ENCODE measurements around the gene PEPD. TPM values are rescaled to one million over a fixed set of nuclear protein-coding genes. Genes with fewer than 3 reads are reported as not detected.

Gene PEPD
- total and polyA plus RNA-seq, 7 experiments from 2014 or later = 21.9 to 126 (median 24.6) TPM

- intact Hi-C loops (cut with micrococcal nuclease) = no loop called here
- ChIA-PET POLR2A (no interaction called here), CTCF (no interaction called here)
- H3K27ac ChIP-seq (ENCODE audit: low read depth, low read length) = no peak overlapping the region
- H3K4me1 Mint-ChIP-seq = peaks cover 0 to 9% (median 0%) of the 10 kb centered on the region in 7 donors
- no peaks in the 10 kb centered on the region for H3K4me1 ChIP-seq (ENCODE audit: control insufficient read depth in 2 of 2, insufficient read depth in 2 of 2, low read length in 2 of 2)
- no peaks in the 10 kb centered on the region for H3K27me3 Mint-ChIP-seq
- no peak overlapping the region for H3K4me3 ChIP-seq (ENCODE audit: low read length)
- no peak overlapping the region for H3K4me3 Mint-ChIP-seq
- H3K9me3 ChIP-seq (ENCODE audit: control insufficient read depth in 2 of 3, low read length in 3 of 3) = no peaks in the 10 kb centered on the region
- peaks cover 0 to 33% (median 4%) of the 10 kb centered on the region in 5 donors for H3K36me3 Mint-ChIP-seq
- no peaks in the 10 kb centered on the region for H3K27me3 ChIP-seq (ENCODE audit: control insufficient read depth in 2 of 2, insufficient read depth in 2 of 2, low read length in 2 of 2)
- ATAC-seq (no peak), DNase-seq (no peak)
- peaks cover 0 to 6% (median 0%) of the 10 kb centered on the region in 11 donors for H3K9me3 Mint-ChIP-seq
- H3K27ac Mint-ChIP-seq = no peak overlapping the region
- peaks cover 0 to 39% (median 3%) of the 10 kb centered on the region in 3 experiments for H3K36me3 ChIP-seq (ENCODE audit: control insufficient read depth in 2 of 3, insufficient read depth in 3 of 3, low read length in 3 of 3)
These were observed 19.8 kb downstream of the PEPD start for GRCh38 chr19:33501693-33502356.

GRCh38 chr19:33500991-33501390 is 20.6 kb downstream of the PEPD start:
- Histone ChIP-seq H3K4me1 (ENCODE audit: control insufficient read depth in 2 of 2, insufficient read depth in 2 of 2, low read length in 2 of 2) (no peaks in the 10 kb centered on the region), H3K4me3 (ENCODE audit: low read length) (no peak overlapping the region), H3K9me3 (ENCODE audit: control insufficient read depth in 2 of 3, low read length in 3 of 3) (no peaks in the 10 kb centered on the region), H3K36me3 (ENCODE audit: control insufficient read depth in 2 of 3, insufficient read depth in 3 of 3, low read length in 3 of 3) (peaks cover 0 to 46% (median 3%) of the 10 kb centered on the region in 3 experiments), H3K27me3 (ENCODE audit: control insufficient read depth in 2 of 2, insufficient read depth in 2 of 2, low read length in 2 of 2) (no peaks in the 10 kb centered on the region), H3K27ac (ENCODE audit: low read depth, low read length) (no peak overlapping the region)
- DNase-seq = no peak
- Mint-ChIP-seq H3K9me3 (peaks cover 0 to under 1% (median 0%) of the 10 kb centered on the region in 11 donors), H3K27me3 (no peaks in the 10 kb centered on the region), H3K27ac (peak overlapping the region in 1 of 9 donors; percentile 36), H3K4me3 (no peak overlapping the region), H3K36me3 (peaks cover 0 to 35% (median 4%) of the 10 kb centered on the region in 5 donors), H3K4me1 (peaks cover 0 to 4% (median 0%) of the 10 kb centered on the region in 7 donors)
- no peak for ATAC-seq
- intact Hi-C loops (cut with micrococcal nuclease) = no loop called here
- ChIA-PET CTCF (no interaction called here), POLR2A (no interaction called here)

DNA sequence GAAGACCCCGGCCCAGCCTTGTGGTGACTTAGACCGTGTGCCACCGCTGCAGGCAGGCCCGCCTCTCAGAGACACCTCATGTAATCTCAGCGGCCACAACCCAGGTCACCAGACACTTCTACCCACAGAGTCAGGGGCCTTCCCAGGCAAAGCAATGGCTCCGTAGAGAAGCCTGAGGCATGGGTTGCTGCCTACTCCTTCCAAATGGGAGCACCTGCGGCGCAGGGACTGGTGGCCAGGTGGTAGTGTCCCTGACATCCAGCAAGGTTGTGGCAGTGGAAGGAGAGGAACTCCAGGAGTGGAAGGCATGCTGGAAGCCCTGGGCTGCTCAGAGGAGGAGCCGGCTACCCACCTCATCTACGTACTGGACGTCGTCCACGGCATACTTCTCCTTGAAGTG is 21.0 kb downstream of the PEPD start:
- Histone ChIP-seq H3K27ac (ENCODE audit: low read depth, low read length) (no peak overlapping the region), H3K27me3 (ENCODE audit: control insufficient read depth in 2 of 2, insufficient read depth in 2 of 2, low read length in 2 of 2) (no peaks in the 10 kb centered on the region), H3K9me3 (ENCODE audit: control insufficient read depth in 2 of 3, low read length in 3 of 3) (no peaks in the 10 kb centered on the region), H3K4me3 (ENCODE audit: low read length) (no peak overlapping the region), H3K4me1 (ENCODE audit: control insufficient read depth in 2 of 2, insufficient read depth in 2 of 2, low read length in 2 of 2) (no peaks in the 10 kb centered on the region), H3K36me3 (ENCODE audit: control insufficient read depth in 2 of 3, insufficient read depth in 3 of 3, low read length in 3 of 3) (peaks cover 0 to 47% (median 3%) of the 10 kb centered on the region in 3 experiments)
- H3K9me3 Mint-ChIP-seq = no peaks in the 10 kb centered on the region
- ATAC-seq = no peak
- H3K4me3 Mint-ChIP-seq = no peak overlapping the region
- intact Hi-C loops (cut with micrococcal nuclease) = no loop called here
- peaks cover 0 to 3% (median 0%) of the 10 kb centered on the region in 7 donors for H3K4me1 Mint-ChIP-seq
- H3K27me3 Mint-ChIP-seq = no peaks in the 10 kb centered on the region
- CTCF ChIA-PET = no interaction called here
- H3K36me3 Mint-ChIP-seq = peaks cover 0 to 33% (median 4%) of the 10 kb centered on the region in 5 donors
- DNase-seq = no peak
- POLR2A ChIA-PET = no interaction called here
- H3K27ac Mint-ChIP-seq = peak overlapping the region in 1 of 9 donors; percentile 41

DNA sequence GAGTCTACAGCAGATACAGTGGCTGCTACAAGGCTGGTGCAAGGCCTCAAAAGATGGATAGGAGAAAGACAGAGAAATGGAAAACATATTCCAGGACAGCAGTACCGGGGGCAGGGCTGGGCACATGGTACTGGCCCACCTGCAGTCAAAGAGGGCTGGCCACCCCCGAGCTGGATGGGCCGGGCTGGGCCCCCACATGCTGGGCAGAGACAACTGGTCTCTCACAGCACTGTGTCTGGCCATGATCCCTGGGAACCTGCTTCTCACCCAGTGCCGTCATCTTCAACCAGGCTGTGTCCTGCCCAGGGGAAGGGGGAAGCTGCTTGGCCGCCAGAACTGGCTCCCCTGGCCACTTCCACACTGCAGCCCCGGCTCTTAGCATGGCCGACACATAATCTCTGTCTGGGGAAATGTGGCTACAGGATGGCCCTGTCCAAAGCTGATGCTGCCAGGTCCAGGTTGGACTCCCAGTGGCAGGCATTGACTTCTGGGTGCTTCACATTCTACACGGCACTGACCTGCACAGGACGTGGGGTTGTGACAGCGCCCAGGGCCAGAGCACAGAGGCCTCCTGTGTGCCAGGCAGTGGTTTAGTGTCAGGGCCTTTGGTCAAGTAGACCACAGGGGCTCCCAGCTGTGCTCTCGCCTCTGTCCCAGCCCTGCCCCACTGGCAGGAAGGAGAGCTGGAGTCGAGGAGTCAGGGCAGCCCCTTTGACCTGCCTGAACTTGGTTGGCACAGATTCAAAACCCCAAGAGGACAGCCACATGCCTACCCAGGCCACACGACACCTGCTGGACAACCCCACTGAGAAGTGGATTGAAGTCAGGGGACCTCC is 21.7 kb downstream of the PEPD start:
- Mint-ChIP-seq H3K4me1 (no peaks in the 10 kb centered on the region), H3K27ac (peak overlapping the region in 1 of 9 donors; percentile 41), H3K4me3 (no peak overlapping the region), H3K9me3 (no peaks in the 10 kb centered on the region), H3K27me3 (no peaks in the 10 kb centered on the region), H3K36me3 (peaks cover 0 to 31% (median 4%) of the 10 kb centered on the region in 5 donors)
- Histone ChIP-seq H3K36me3 (ENCODE audit: control insufficient read depth in 2 of 3, insufficient read depth in 3 of 3, low read length in 3 of 3) (peaks cover 0 to 47% (median 3%) of the 10 kb centered on the region in 3 experiments), H3K4me3 (ENCODE audit: low read length) (no peak overlapping the region), H3K4me1 (ENCODE audit: control insufficient read depth in 2 of 2, insufficient read depth in 2 of 2, low read length in 2 of 2) (no peaks in the 10 kb centered on the region), H3K9me3 (ENCODE audit: control insufficient read depth in 2 of 3, low read length in 3 of 3) (no peaks in the 10 kb centered on the region), H3K27me3 (ENCODE audit: control insufficient read depth in 2 of 2, insufficient read depth in 2 of 2, low read length in 2 of 2) (no peaks in the 10 kb centered on the region), H3K27ac (ENCODE audit: low read depth, low read length) (no peak overlapping the region)
- POLR2A ChIA-PET = interaction anchor here (0.7 kb wide), 1 partner anchor 815 kb away, joined by 3 read pairs; no protein-coding TSS in a partner anchor
- ATAC-seq (no peak), DNase-seq (no peak)
- intact Hi-C loops (cut with micrococcal nuclease) = no loop called here
- CTCF ChIA-PET = no interaction called here

- POLR2A ChIA-PET = no interaction called here
- H3K27me3 Mint-ChIP-seq = no peaks in the 10 kb centered on the region
These were observed 22.3 kb downstream of the PEPD start for GRCh38 chr19:33499248-33499647.

GRCh38 chr19:33498391-33499000 is 23.1 kb downstream of the PEPD start:
- POLR2A ChIA-PET = no interaction called here
- no peaks in the 10 kb centered on the region for H3K9me3 ChIP-seq (ENCODE audit: control insufficient read depth in 2 of 3, low read length in 3 of 3)
- peaks cover 0 to 31% (median 4%) of the 10 kb centered on the region in 5 donors for H3K36me3 Mint-ChIP-seq
- H3K27ac ChIP-seq (ENCODE audit: low read depth, low read length) = no peak overlapping the region
- H3K4me3 ChIP-seq (ENCODE audit: low read length) = no peak overlapping the region
- H3K4me3 Mint-ChIP-seq = no peak overlapping the region
- H3K27me3 Mint-ChIP-seq = no peaks in the 10 kb centered on the region
- H3K27me3 ChIP-seq (ENCODE audit: control insufficient read depth in 2 of 2, insufficient read depth in 2 of 2, low read length in 2 of 2) = no peaks in the 10 kb centered on the region
- H3K27ac Mint-ChIP-seq = no peak overlapping the region
- no peaks in the 10 kb centered on the region for H3K9me3 Mint-ChIP-seq
- H3K36me3 ChIP-seq (ENCODE audit: control insufficient read depth in 2 of 3, insufficient read depth in 3 of 3, low read length in 3 of 3) = peaks cover 0 to 45% (median 3%) of the 10 kb centered on the region in 3 experiments
- H3K4me1 Mint-ChIP-seq = peaks cover 0 to 2% (median 0%) of the 10 kb centered on the region in 7 donors
- DNase-seq (no peak), ATAC-seq (no peak)
- no peaks in the 10 kb centered on the region for H3K4me1 ChIP-seq (ENCODE audit: control insufficient read depth in 2 of 2, insufficient read depth in 2 of 2, low read length in 2 of 2)
- intact Hi-C loops (cut with micrococcal nuclease) = no loop called here
- CTCF ChIA-PET = no interaction called here

More at GRCh38 chr19:33499248-33499647, 22.3 kb downstream of the PEPD start:
- DNase-seq (no peak), ATAC-seq (no peak)
- no peaks in the 10 kb centered on the region for H3K9me3 Mint-ChIP-seq
- H3K36me3 ChIP-seq (ENCODE audit: control insufficient read depth in 2 of 3, insufficient read depth in 3 of 3, low read length in 3 of 3) = peaks cover 0 to 47% (median 3%) of the 10 kb centered on the region in 3 experiments
- no peaks in the 10 kb centered on the region for H3K4me1 ChIP-seq (ENCODE audit: control insufficient read depth in 2 of 2, insufficient read depth in 2 of 2, low read length in 2 of 2)
- CTCF ChIA-PET = no interaction called here
- H3K4me1 Mint-ChIP-seq = no peaks in the 10 kb centered on the region
- no peak overlapping the region for H3K4me3 ChIP-seq (ENCODE audit: low read length)
- H3K36me3 Mint-ChIP-seq = peaks cover 0 to 31% (median 4%) of the 10 kb centered on the region in 5 donors
- H3K27ac Mint-ChIP-seq = no peak overlapping the region
- H3K9me3 ChIP-seq (ENCODE audit: control insufficient read depth in 2 of 3, low read length in 3 of 3) = no peaks in the 10 kb centered on the region
- no peak overlapping the region for H3K27ac ChIP-seq (ENCODE audit: low read depth, low read length)
- intact Hi-C loops (cut with micrococcal nuclease) = no loop called here
- H3K27me3 ChIP-seq (ENCODE audit: control insufficient read depth in 2 of 2, insufficient read depth in 2 of 2, low read length in 2 of 2) = no peaks in the 10 kb centered on the region
- H3K4me3 Mint-ChIP-seq = no peak overlapping the region

All from naive thymus-derived CD4-positive, alpha-beta T cell (primary cell).